HepG2 (cell line): Measurements from ENCODE around the gene TSN. TPM values are rescaled to one million over a fixed set of nuclear protein-coding genes. Genes with fewer than 3 reads are reported as not detected.
A peak's percentile ranks its signal among the peaks of the same experiment; 100 is the strongest.

Source experiments
- ATAD3A ChIP-seq: sonication (generic); formaldehyde crosslinking; IDR thresholded peaks from 2 replicates; pipeline ENCODE4 v1.4.0; 2020; ENCODE audit warnings: missing genetic modification reagents
- BRCA1 ChIP-seq: sonication (generic); formaldehyde crosslinking; IDR thresholded peaks from 2 replicates; pipeline ENCODE4 v1.4.0; 2020; ENCODE audit warnings: missing genetic modification reagents
- FOXO4 ChIP-seq: sonication (generic); formaldehyde crosslinking; conservative IDR thresholded peaks from 2 replicates; pipeline ENCODE4 v1.8.1; 2023; ENCODE audit warnings: missing genetic modification reagents
- GLI4 ChIP-seq: sonication (generic); formaldehyde crosslinking; IDR thresholded peaks from 2 replicates; pipeline ENCODE4 v1.5.1; 2020; ENCODE audit warnings: missing genetic modification reagents, mild to moderate bottlenecking, moderate library complexity, borderline replicate concordance
- HCFC1 ChIP-seq: fragments of 150-350 bp; IDR thresholded peaks from 2 replicates; pipeline ENCODE4 v1.6.1; 2014; ENCODE audit warnings: low read depth, low read length
- IKZF1 ChIP-seq: fragments of 450-650 bp; IDR thresholded peaks from 2 replicates; pipeline ENCODE4 v1.7.1; 2016
- NCOR1 ChIP-seq: fragments of 200-600 bp; sonication (generic); IDR thresholded peaks from 2 replicates; pipeline ENCODE4 v1.7.0; 2017; ENCODE audit warnings: antibody characterized with exemption, low read length, borderline replicate concordance
- PCBP1 ChIP-seq: fragments of 200-400 bp; formaldehyde crosslinking; IDR thresholded peaks from 2 replicates; pipeline ENCODE4 v1.6.1; 2017; ENCODE audit warnings: mild to moderate bottlenecking, low read depth, low read length, borderline replicate concordance
- RELA ChIP-seq: sonication (generic); formaldehyde crosslinking; IDR thresholded peaks from 2 replicates; pipeline ENCODE4 v1.4.0; 2020; ENCODE audit warnings: missing genetic modification reagents
- RORA ChIP-seq: sonication (generic); formaldehyde crosslinking; IDR thresholded peaks from 2 replicates; pipeline ENCODE4 v1.5.0; 2020; ENCODE audit warnings: mild to moderate bottlenecking, missing genetic modification reagents, moderate library complexity
- SKI ChIP-seq: fragments of 450-650 bp; IDR thresholded peaks from one replicate; pipeline ENCODE4 v1.6.1; 2018; ENCODE audit warnings: mild to moderate bottlenecking; ENCODE audit not compliant: partially characterized antibody
- TCF12 ChIP-seq, 2 experiments: fragments of 450-650 bp in 1 of 2; sonication (generic) in 1 of 2; formaldehyde crosslinking in 1 of 2; IDR thresholded peaks; 2 replicates each; pipeline versions ENCODE4 v1.6.1 to v1.8.0; 2017 to 2022; ENCODE audit warnings: antibody characterized with exemption in 1 of 2, mild to moderate bottlenecking in 1 of 2, missing genetic modification reagents in 1 of 2, moderate library complexity in 1 of 2
- ZFP91 ChIP-seq: sonication (generic); formaldehyde crosslinking; IDR thresholded peaks from 2 replicates; pipeline ENCODE4 v1.9.0; 2022; ENCODE audit warnings: missing genetic modification reagents, mild to moderate bottlenecking, borderline replicate concordance
- ZNF292 ChIP-seq: sonication (generic); formaldehyde crosslinking; IDR thresholded peaks from 2 replicates; pipeline ENCODE4 v1.8.1; 2022; ENCODE audit warnings: mild to moderate bottlenecking, low read depth, missing genetic modification reagents, borderline replicate concordance
- ZNF773 ChIP-seq: sonication (generic); formaldehyde crosslinking; IDR thresholded peaks from 2 replicates; pipeline ENCODE4 v1.4.0; 2020; ENCODE audit warnings: missing genetic modification reagents, borderline replicate concordance
- ZNF883 ChIP-seq: sonication (generic); formaldehyde crosslinking; IDR thresholded peaks from 2 replicates; pipeline ENCODE4 v1.5.1; 2020; ENCODE audit warnings: mild to moderate bottlenecking, missing genetic modification reagents; ENCODE audit errors: not compliant biosample characterization
- ZSCAN5A ChIP-seq: sonication (generic); formaldehyde crosslinking; IDR thresholded peaks from 2 replicates; pipeline ENCODE4 v1.8.0; 2022; ENCODE audit warnings: mild to moderate bottlenecking, missing genetic modification reagents, borderline replicate concordance
- polyA plus RNA-seq, 8 experiments: library from polyadenylated mRNA; depleted of rRNA in 3 of 8; stranded (reverse) in 7 of 8; unstranded in 1 of 8; fragments of >200 nt; fragmentation: Illumina TruSeq in 4 of 8; extraction: Trizol in 4 of 8; gene quantifications; 2 replicates each; pipeline versions ENCODE4 v1.2.1 to v1.2.3, GENCODE V29; 2011 to 2016; ENCODE audit warnings: low read depth in 4 of 8, missing spikeins in 1 of 8, mixed read lengths in 1 of 8; ENCODE audit not compliant: insufficient read depth in 1 of 8
- total RNA-seq, 5 experiments: library from RNA; depleted of rRNA; stranded (reverse); fragments of >200 nt; fragmentation: Illumina TruSeq; extraction: Trizol; gene quantifications; 2 replicates each; pipeline ENCODE4 v1.2.3, GENCODE V29; 2016; ENCODE audit warnings: low read depth in 1 of 5
- TF ChIP-seq, protein P1 (sequence below): sonication (generic); formaldehyde crosslinking; IDR thresholded peaks from 2 replicates; pipeline ENCODE4 v1.4.0; 2020; ENCODE audit warnings: missing genetic modification reagents
- TF ChIP-seq, protein P2 (sequence below): conservative IDR thresholded peaks from 2 replicates; pipeline ENCODE4 v1.6.1; 2018; ENCODE audit warnings: missing genetic modification reagents

The TSN gene
- total and polyA plus RNA-seq, 2 of the 13 experiments (the other 11 are each of a cell fraction or from before 2014, with no cell fraction given): 56.4 to 115 TPM

- TF ChIP-seq, protein P1, sequence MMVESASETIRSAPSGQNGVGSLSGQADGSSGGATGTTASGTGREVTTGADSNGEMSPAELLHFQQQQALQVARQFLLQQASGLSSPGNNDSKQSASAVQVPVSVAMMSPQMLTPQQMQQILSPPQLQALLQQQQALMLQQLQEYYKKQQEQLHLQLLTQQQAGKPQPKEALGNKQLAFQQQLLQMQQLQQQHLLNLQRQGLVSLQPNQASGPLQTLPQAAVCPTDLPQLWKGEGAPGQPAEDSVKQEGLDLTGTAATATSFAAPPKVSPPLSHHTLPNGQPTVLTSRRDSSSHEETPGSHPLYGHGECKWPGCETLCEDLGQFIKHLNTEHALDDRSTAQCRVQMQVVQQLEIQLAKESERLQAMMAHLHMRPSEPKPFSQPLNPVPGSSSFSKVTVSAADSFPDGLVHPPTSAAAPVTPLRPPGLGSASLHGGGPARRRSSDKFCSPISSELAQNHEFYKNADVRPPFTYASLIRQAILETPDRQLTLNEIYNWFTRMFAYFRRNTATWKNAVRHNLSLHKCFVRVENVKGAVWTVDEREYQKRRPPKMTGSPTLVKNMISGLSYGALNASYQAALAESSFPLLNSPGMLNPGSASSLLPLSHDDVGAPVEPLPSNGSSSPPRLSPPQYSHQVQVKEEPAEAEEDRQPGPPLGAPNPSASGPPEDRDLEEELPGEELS: no peak; the same call in 1 of the 2 replicates
- TF ChIP-seq RELA (CRISPR knock-in tag): peak; percentile 87
- peak; percentile 91 for TF ChIP-seq PCBP1
- peak; percentile 57; the same call in 1 of the 2 replicates for TF ChIP-seq ATAD3A (CRISPR knock-in tag)
- TF ChIP-seq, protein P2, sequence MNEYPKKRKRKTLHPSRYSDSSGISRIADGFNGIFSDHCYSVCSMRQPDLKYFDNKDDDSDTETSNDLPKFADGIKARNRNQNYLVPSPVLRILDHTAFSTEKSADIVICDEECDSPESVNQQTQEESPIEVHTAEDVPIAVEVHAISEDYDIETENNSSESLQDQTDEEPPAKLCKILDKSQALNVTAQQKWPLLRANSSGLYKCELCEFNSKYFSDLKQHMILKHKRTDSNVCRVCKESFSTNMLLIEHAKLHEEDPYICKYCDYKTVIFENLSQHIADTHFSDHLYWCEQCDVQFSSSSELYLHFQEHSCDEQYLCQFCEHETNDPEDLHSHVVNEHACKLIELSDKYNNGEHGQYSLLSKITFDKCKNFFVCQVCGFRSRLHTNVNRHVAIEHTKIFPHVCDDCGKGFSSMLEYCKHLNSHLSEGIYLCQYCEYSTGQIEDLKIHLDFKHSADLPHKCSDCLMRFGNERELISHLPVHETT (CRISPR knock-in tag): peak; percentile 97
- TF ChIP-seq ZNF883 (CRISPR knock-in tag): peak; percentile 94
- TF ChIP-seq ZFP91 (CRISPR knock-in tag): peak; percentile 97
- no peak for TF ChIP-seq RORA (CRISPR knock-in tag)
- 0 out of 2 replicates have a peak, but pooled peaks have one; percentile 41 for TF ChIP-seq ZNF773 (CRISPR knock-in tag)
- peak; percentile 92 for TF ChIP-seq HCFC1
- TF ChIP-seq IKZF1: no peak
- TF ChIP-seq TCF12 (IDR thresholded peaks at IDR 0.05): no peak
- peak; percentile 94 for TF ChIP-seq TCF12 (CRISPR knock-in tag; IDR thresholded peaks at IDR 0.05)
- TF ChIP-seq FOXO4 (CRISPR knock-in tag): no peak
- 0 out of 2 replicates have a peak, but pooled peaks have one; percentile 45 for TF ChIP-seq BRCA1 (CRISPR knock-in tag)
- TF ChIP-seq ZSCAN5A (CRISPR knock-in tag): no peak
- TF ChIP-seq ZNF292 (CRISPR knock-in tag): peak; percentile 41; the same call in 1 of the 2 replicates
- TF ChIP-seq GLI4 (CRISPR knock-in tag): peak; percentile 92
- peak; percentile 41; the same call in 1 of the 2 replicates for TF ChIP-seq NCOR1
- TF ChIP-seq SKI: peak; percentile 83
These were observed at the start of gene TSN (continued) for GRCh38 chr2:121755237-121756111.
